ENCODE results near the gene HOXA2.

HOXA2 gene

GRCh38 chr7:27106901-27107240, 4.4 kb upstream of the HOXA2 start:
- no peak overlapping the region for H3K4me3 ChIP-seq (ENCODE audit: control insufficient read depth, low read depth, low read length)
- DNase-seq (ENCODE audit: low read depth), result no peak
- TF ChIP-seq, protein P1, sequence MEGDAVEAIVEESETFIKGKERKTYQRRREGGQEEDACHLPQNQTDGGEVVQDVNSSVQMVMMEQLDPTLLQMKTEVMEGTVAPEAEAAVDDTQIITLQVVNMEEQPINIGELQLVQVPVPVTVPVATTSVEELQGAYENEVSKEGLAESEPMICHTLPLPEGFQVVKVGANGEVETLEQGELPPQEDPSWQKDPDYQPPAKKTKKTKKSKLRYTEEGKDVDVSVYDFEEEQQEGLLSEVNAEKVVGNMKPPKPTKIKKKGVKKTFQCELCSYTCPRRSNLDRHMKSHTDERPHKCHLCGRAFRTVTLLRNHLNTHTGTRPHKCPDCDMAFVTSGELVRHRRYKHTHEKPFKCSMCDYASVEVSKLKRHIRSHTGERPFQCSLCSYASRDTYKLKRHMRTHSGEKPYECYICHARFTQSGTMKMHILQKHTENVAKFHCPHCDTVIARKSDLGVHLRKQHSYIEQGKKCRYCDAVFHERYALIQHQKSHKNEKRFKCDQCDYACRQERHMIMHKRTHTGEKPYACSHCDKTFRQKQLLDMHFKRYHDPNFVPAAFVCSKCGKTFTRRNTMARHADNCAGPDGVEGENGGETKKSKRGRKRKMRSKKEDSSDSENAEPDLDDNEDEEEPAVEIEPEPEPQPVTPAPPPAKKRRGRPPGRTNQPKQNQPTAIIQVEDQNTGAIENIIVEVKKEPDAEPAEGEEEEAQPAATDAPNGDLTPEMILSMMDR (IDR thresholded peaks at IDR 0.05; ENCODE audit: control insufficient read depth, insufficient read depth, low read depth, low read length, missing control alignments), result no peak

- DNase-seq (ENCODE audit: low read depth), result no peak
- TF ChIP-seq, protein P1 (IDR thresholded peaks at IDR 0.05; ENCODE audit: control insufficient read depth, insufficient read depth, low read depth, low read length, missing control alignments), result no peak
- no peak overlapping the region for H3K4me3 ChIP-seq (ENCODE audit: control insufficient read depth, low read depth, low read length)
Measured at GRCh38 chr7:27106181-27106900, 3.9 kb upstream of the HOXA2 start.

- TF ChIP-seq, protein P1 (IDR thresholded peaks at IDR 0.05; ENCODE audit: control insufficient read depth, insufficient read depth, low read depth, low read length, missing control alignments), result no peak
- H3K4me3 ChIP-seq (ENCODE audit: control insufficient read depth, low read depth, low read length), result no peak overlapping the region
- no peak for DNase-seq (ENCODE audit: low read depth)
Measured at GRCh38 chr7:27105301-27106031, 3.0 kb upstream of the HOXA2 start.

DNA sequence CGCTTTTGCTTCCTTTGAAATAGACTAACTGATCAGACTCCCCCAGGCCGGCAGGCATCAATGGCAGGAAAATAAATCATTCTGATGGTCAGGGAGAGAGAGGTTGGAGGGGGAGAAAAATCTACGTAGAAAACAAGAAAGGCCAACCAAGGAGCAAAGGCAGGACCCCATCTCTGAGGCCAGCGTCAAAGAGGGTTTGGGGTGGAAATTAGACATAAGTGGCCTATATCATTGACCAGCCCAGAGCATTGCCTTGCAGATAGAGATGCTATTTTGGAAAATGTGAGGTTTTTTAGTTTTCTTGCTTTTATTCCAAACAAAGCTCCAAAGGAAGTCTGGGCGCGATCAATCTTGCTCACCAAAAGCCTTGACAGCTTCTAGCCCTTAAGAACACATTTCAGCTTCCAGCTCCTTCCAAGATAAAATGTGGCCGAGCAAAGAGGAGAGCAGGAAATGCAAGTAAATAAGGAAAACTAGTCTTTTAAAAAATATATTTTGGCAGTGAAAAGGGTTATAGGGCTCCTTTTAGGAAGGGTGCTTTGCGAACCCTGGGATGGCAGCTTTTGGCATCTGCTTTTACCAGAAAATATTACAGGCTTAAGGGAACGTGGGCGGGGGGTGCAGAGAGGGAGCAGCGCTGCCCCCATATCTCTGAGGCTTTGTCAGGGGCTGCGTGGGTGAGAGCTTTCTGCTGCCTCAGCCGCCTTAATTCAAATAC, 2.0 kb upstream of the HOXA2 start:
- no peak for DNase-seq (ENCODE audit: low read depth)
- no peak overlapping the region for H3K4me3 ChIP-seq (ENCODE audit: control insufficient read depth, low read depth, low read length)
- TF ChIP-seq, protein P1 (IDR thresholded peaks at IDR 0.05; ENCODE audit: control insufficient read depth, insufficient read depth, low read depth, low read length, missing control alignments), result no peak

DNA sequence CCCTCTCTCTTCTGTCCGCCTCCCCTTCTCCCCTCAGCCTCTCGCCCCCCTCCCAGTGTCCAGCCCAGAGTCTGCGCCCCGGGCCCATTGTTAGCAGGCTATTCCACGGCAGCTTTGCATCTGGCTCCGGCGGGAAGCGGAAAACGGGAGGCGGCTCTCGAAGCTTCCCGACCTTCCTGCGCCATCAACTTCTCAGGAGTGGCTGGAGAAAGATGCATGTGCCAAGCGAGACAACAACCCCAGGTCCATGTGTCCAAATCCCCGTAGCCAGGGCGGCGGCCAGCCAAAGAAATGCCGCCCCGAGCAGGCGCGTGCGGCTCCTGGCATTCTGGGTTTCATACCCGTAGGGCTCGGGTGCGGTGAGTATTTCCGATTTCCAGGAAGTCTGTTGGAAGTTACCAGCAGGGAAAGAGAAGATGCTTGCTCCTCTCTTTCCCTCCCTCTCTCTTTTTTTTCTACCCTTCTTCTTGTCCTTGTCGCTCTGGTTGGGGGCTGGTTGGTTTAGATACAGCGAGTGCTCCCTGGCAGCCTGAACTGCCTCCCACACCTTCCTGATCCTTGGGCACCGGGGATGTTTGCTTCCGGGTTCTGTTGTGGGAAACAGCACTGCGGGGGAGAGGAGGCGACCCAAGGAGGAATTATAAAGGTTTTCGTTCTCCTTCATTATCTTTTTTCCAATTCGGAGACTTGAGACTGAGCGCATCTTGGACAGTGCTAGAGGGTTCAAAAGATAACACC, 1.2 kb upstream of the HOXA2 start:
- H3K4me3 ChIP-seq (ENCODE audit: control insufficient read depth, low read depth, low read length), result no peak overlapping the region
- no peak for DNase-seq (ENCODE audit: low read depth)
- TF ChIP-seq, protein P1 (IDR thresholded peaks at IDR 0.05; ENCODE audit: control insufficient read depth, insufficient read depth, low read depth, low read length, missing control alignments), result no peak

DNA sequence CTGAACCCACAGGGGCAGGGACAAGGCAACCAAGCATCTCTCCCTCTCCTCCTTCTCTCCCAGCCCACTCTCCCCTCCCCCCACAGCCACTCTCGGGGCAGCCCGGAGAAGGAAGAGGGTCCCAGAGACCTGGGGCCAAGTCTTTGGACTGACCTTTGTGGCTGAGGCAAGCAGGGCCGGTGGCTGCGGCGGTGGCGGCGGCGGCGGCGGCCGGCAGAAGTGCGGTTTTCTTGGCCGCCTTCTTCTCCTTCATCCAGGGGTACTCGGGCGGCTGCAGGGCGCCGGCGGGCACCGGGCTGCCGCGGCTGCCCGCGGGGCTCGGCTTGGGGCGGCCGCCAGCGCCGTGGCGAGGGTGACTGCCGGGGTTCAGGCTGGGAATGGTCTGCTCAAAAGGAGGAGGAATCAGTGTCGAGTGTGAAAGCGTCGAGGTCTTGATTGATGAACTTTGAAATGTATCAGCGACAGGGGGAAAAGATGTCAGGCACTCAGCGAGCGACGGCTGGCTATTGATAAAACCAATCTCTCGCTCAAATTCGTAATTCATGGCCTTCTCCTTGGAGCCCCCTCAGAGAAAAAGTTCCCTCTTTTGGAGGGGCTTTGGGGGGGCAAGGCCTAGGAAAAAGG, 414 bp downstream of the HOXA2 start:
- no peak for DNase-seq (ENCODE audit: low read depth)
- H3K4me3 ChIP-seq (ENCODE audit: control insufficient read depth, low read depth, low read length), result no peak overlapping the region
- TF ChIP-seq, protein P1 (IDR thresholded peaks at IDR 0.05; ENCODE audit: control insufficient read depth, insufficient read depth, low read depth, low read length, missing control alignments), result no peak
